SK-N-SH treated with all-trans-retinoic acid at 6 μM for 48 hours (cell line): Measurements from ENCODE around the gene DNAJC27.

Experiments used
- ATAC-seq: fragments of 200-7000 bp; cut with Tn5 transposase; 3 replicates; pipeline ENCODE4 v1.9.1; 2020; ENCODE audit warnings: mild to moderate bottlenecking, moderate library complexity
- ARNTL ChIP-seq: fragments of 450-650 bp; formaldehyde crosslinking; IDR thresholded peaks from 2 replicates; pipeline ENCODE4 v1.5.0; 2020; ENCODE audit warnings: low read depth, mild to moderate bottlenecking, moderate library complexity, borderline replicate concordance
- BACH2 ChIP-seq: fragments of 250-450 bp; sonication (Bioruptor Pico); IDR thresholded peaks from 2 replicates; pipeline ENCODE4 v1.9.0; 2021; ENCODE audit warnings: mild to moderate bottlenecking, borderline replicate concordance
- CREB5 ChIP-seq: fragments of 250-450 bp; sonication (Bioruptor Pico); IDR thresholded peaks from 2 replicates; pipeline ENCODE4 v1.5.1; 2020; ENCODE audit warnings: low read depth, mild to moderate bottlenecking, moderate library complexity
- CSDC2 ChIP-seq: fragments of 250-450 bp; sonication (Bioruptor Pico); IDR thresholded peaks from 2 replicates; pipeline ENCODE4 v1.5.0; 2020; ENCODE audit warnings: mild to moderate bottlenecking, moderate library complexity
- CSRNP3 ChIP-seq: fragments of 250-450 bp; sonication (Bioruptor Pico); IDR thresholded peaks from 2 replicates; pipeline ENCODE4 v1.5.1; 2021; ENCODE audit warnings: mild to moderate bottlenecking, moderate library complexity
- ESRRG ChIP-seq: fragments of 250-450 bp; sonication (Bioruptor Pico); IDR thresholded peaks from 2 replicates; pipeline ENCODE4 v1.6.1; 2021; ENCODE audit warnings: mild to moderate bottlenecking
- GLIS3 ChIP-seq: fragments of 250-450 bp; sonication (Bioruptor Pico); IDR thresholded peaks from 2 replicates; pipeline ENCODE4 v1.5.0; 2020; ENCODE audit warnings: mild to moderate bottlenecking, moderate library complexity
- ISL1 ChIP-seq: fragments of 250-450 bp; sonication (Bioruptor Pico); IDR thresholded peaks from 2 replicates; pipeline ENCODE4 v2.1.2; 2022; ENCODE audit warnings: mild to moderate bottlenecking, moderate library complexity
- OSR1 ChIP-seq: fragments of 250-450 bp; sonication (Bioruptor Pico); IDR thresholded peaks from 2 replicates; pipeline ENCODE4 v1.8.0; 2022; ENCODE audit warnings: moderate library complexity, mild to moderate bottlenecking, inconsistent platforms
- PATZ1 ChIP-seq: fragments of 250-450 bp; sonication (Bioruptor Pico); IDR thresholded peaks from 2 replicates; pipeline ENCODE4 v1.8.0; 2020; ENCODE audit warnings: mild to moderate bottlenecking, moderate library complexity, borderline replicate concordance
- POU6F1 ChIP-seq: fragments of 250-450 bp; sonication (Bioruptor Pico); IDR thresholded peaks from 2 replicates; pipeline ENCODE4 v1.8.0; 2021; ENCODE audit warnings: low read depth, mild to moderate bottlenecking, moderate library complexity, borderline replicate concordance
- PPARA ChIP-seq: fragments of 250-450 bp; sonication (Bioruptor Pico); IDR thresholded peaks from 2 replicates; pipeline ENCODE4 v1.5.0; 2020; ENCODE audit warnings: mild to moderate bottlenecking, borderline replicate concordance
- SNAI2 ChIP-seq: fragments of 250-450 bp; sonication (Bioruptor Pico); IDR thresholded peaks from 2 replicates; pipeline ENCODE4 v1.5.0; 2020; ENCODE audit warnings: mild to moderate bottlenecking, moderate library complexity
- TCF4 ChIP-seq: fragments of 250-450 bp; sonication (Bioruptor Pico); IDR thresholded peaks from 2 replicates; pipeline ENCODE4 v1.8.0; 2021; ENCODE audit warnings: mild to moderate bottlenecking, moderate library complexity, borderline replicate concordance
- TSHZ2 ChIP-seq: fragments of 250-450 bp; sonication (Bioruptor Pico); IDR thresholded peaks from 2 replicates; pipeline ENCODE4 v1.5.0; 2020; ENCODE audit warnings: mild to moderate bottlenecking, moderate library complexity
- ZC3H10 ChIP-seq: fragments of 250-450 bp; sonication (Bioruptor Pico); IDR thresholded peaks from 2 replicates; pipeline ENCODE4 v1.5.1; 2021; ENCODE audit warnings: mild to moderate bottlenecking, moderate library complexity
- ZFP3 ChIP-seq: fragments of 250-450 bp; sonication (Bioruptor Pico); IDR thresholded peaks from 2 replicates; pipeline ENCODE4 v1.5.0; 2020; ENCODE audit warnings: mild to moderate bottlenecking, moderate library complexity
- ZNF565 ChIP-seq: fragments of 450-650 bp; formaldehyde crosslinking; conservative IDR thresholded peaks from 2 replicates; pipeline ENCODE4 v1.5.0; 2020; ENCODE audit warnings: low read depth, mild to moderate bottlenecking, moderate library complexity
- ZNF8 ChIP-seq: fragments of 450-650 bp; formaldehyde crosslinking; IDR thresholded peaks from 2 replicates; pipeline ENCODE4 v1.5.0; 2020; ENCODE audit warnings: mild to moderate bottlenecking, moderate library complexity

DNAJC27 gene

GRCh38 chr2:24914713-24915112 is 57.0 kb downstream of the DNAJC27 start (continued):
- no peak for TF ChIP-seq TSHZ2 (CRISPR knock-in tag)
- TF ChIP-seq POU6F1 (CRISPR knock-in tag), result no peak
- no peak for TF ChIP-seq TCF4 (CRISPR knock-in tag)
- TF ChIP-seq, all 23 proteins: peak for 0

- ATAC-seq, result no peak
- TF ChIP-seq TCF4 (CRISPR knock-in tag) (no peak), OSR1 (CRISPR knock-in tag) (no peak), ESRRG (CRISPR knock-in tag) (no peak), PATZ1 (CRISPR knock-in tag) (no peak), BACH2 (CRISPR knock-in tag) (no peak), ZFP3 (CRISPR knock-in tag) (no peak), TSHZ2 (CRISPR knock-in tag) (no peak)
Observed at GRCh38 chr2:24913911-24914310, 57.8 kb downstream of the DNAJC27 start.

- ATAC-seq, result no peak
- TF ChIP-seq ISL1 (CRISPR knock-in tag) (no peak), CSDC2 (CRISPR knock-in tag) (no peak), ZFP3 (CRISPR knock-in tag) (no peak), SNAI2 (no peak), TSHZ2 (CRISPR knock-in tag) (no peak), ZNF565 (CRISPR knock-in tag) (no peak), ESRRG (CRISPR knock-in tag) (no peak), GLIS3 (CRISPR knock-in tag) (no peak), PATZ1 (CRISPR knock-in tag) (no peak), PPARA (no peak), ZNF8 (CRISPR knock-in tag) (no peak), CREB5 (CRISPR knock-in tag) (no peak), ZC3H10 (CRISPR knock-in tag) (no peak), ARNTL (CRISPR knock-in tag) (no peak), TCF4 (CRISPR knock-in tag) (no peak), CSRNP3 (no peak)
Observed at GRCh38 chr2:24912986-24913385, 58.8 kb downstream of the DNAJC27 start.
